CD8-positive, alpha-beta memory T cell (primary cell): Measurements from ENCODE around the gene LCE1E. TPM values are rescaled to one million over a fixed set of nuclear protein-coding genes. Genes with fewer than 3 reads are reported as not detected.

Experiments
- CTCF ChIA-PET: fragments of 350-600 bp; sonication (Branson Sonifier 250); formaldehyde crosslinking; loops from one replicate; lab custom pipeline; 2021; ENCODE audit warnings: antibody characterized with exemption; lab: Charles Lee
- POLR2A ChIA-PET: fragments of 350-600 bp; sonication (Branson Sonifier 250); formaldehyde crosslinking; loops from one replicate; lab custom pipeline; 2021; ENCODE audit warnings: antibody characterized with exemption; lab: Charles Lee
- DNase-seq, 5 donors: peaks; one replicate each; pipeline versions ENCODE4 v3.0.0 to v3.0.0-alpha.2; 2020 to 2022; ENCODE audit warnings: mixed read lengths in 1 of 5
- H3K27ac ChIP-seq: one replicate; pipeline ENCODE4 v1.7.0; 2013; ENCODE audit warnings: low read depth, mild to moderate bottlenecking, low read length, moderate library complexity
- H3K27me3 ChIP-seq: 2 replicates; pipeline ENCODE4 v1.7.0; 2013; ENCODE audit warnings: low read length, mild to moderate bottlenecking; ENCODE audit not compliant: insufficient read depth, poor library complexity, severe bottlenecking
- H3K36me3 ChIP-seq: 2 replicates; pipeline ENCODE4 v1.7.0; 2013; ENCODE audit warnings: mild to moderate bottlenecking, low read length, moderate library complexity; ENCODE audit not compliant: insufficient read depth
- H3K4me1 ChIP-seq: 2 replicates; pipeline ENCODE4 v1.7.0; 2013; ENCODE audit warnings: mild to moderate bottlenecking, low read length, moderate library complexity; ENCODE audit not compliant: insufficient read depth
- H3K4me3 ChIP-seq: 2 replicates; pipeline ENCODE4 v1.7.0; 2013; ENCODE audit warnings: mild to moderate bottlenecking, low read length
- H3K9me3 ChIP-seq: 2 replicates; pipeline ENCODE4 v1.7.0; 2013; ENCODE audit warnings: mild to moderate bottlenecking, low read length
- H3K27ac Mint-ChIP-seq, 8 donors: one replicate each; pipeline ENCODE4 v1.8.0; 2020 to 2021; ENCODE audit warnings: mixed read lengths in 8 of 8, mild to moderate bottlenecking in 6 of 8, inconsistent platforms in 3 of 8, moderate library complexity in 3 of 8
- H3K27me3 Mint-ChIP-seq, 2 donors: one replicate each; pipeline ENCODE4 v1.8.0; 2020 to 2021; ENCODE audit warnings: mixed read lengths in 2 of 2, mild to moderate bottlenecking in 1 of 2, moderate library complexity in 1 of 2
- H3K36me3 Mint-ChIP-seq, 3 donors: one replicate each; pipeline ENCODE4 v1.8.0; 2020 to 2021; ENCODE audit warnings: mixed read lengths in 3 of 3, inconsistent platforms in 1 of 3, mild to moderate bottlenecking in 1 of 3
- H3K4me1 Mint-ChIP-seq, 3 donors: one replicate each; pipeline ENCODE4 v1.8.0; 2020 to 2021; ENCODE audit warnings: mixed read lengths in 3 of 3, inconsistent platforms in 1 of 3, mild to moderate bottlenecking in 1 of 3
- H3K4me3 Mint-ChIP-seq, 7 donors: one replicate each; pipeline ENCODE4 v1.8.0; 2020 to 2021; ENCODE audit warnings: mixed read lengths in 7 of 7, mild to moderate bottlenecking in 6 of 7, moderate library complexity in 4 of 7, inconsistent platforms in 2 of 7
- H3K9me3 Mint-ChIP-seq, 5 donors: one replicate each; pipeline ENCODE4 v1.8.0; 2020 to 2022; ENCODE audit warnings: mixed read lengths in 5 of 5, mild to moderate bottlenecking in 3 of 5, moderate library complexity in 2 of 5, inconsistent platforms in 1 of 5
- polyA plus RNA-seq: library from polyadenylated mRNA; unstranded; fragments of 300-500 nt; fragmentation: Illumina TruSeq; gene quantifications from one replicate; pipeline ENCODE4 v1.2.3, GENCODE V29; 2021
- total RNA-seq, 2 experiments: library from RNA; stranded (reverse); gene quantifications; one replicate each; pipeline ENCODE4 v1.2.3, GENCODE V29; 2021

The LCE1E gene
- total and polyA plus RNA-seq, 3 experiments from 2014 or later: not detected

DNA sequence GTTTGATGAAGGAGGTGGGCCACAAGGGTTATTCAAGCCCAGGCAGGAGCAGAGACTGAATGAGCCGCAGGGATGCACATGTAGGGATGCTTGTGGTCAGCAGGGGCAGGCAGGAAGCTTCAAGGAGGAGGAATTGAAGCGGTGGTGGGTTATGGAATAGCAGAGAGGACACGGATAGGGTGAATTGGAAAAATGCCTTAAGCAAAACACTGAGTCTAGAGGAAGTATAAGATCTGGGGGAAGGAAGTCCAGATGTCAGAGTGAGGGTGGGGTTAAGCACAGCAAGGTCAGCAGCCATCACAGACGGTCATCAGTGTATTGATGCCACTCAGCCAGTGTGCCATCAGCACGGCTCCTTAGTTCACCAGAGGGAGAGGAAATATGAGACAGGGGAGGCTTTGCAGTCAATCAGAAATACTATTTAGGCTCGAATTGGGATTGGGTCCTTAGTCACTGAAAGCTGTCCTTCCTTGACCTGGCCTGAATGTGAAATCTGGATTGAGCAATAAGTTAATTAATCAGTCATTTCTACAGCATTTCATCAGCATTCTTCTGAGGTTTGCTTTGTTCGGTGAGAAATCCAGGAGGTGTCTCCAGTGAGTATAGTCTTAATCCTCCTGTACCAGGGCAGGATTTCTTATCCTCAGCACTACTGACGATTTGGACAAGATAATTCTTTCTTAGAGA is 17.1 kb upstream of the LCE1E start:
- Mint-ChIP-seq H3K4me3 (no peak overlapping the region), H3K27me3 (peaks cover 0 to 15% of the 10 kb centered on the region in 2 donors), H3K27ac (peak overlapping the region in 1 of 8 donors; percentile 51), H3K9me3 (peaks cover 0 to 2% (median 0%) of the 10 kb centered on the region in 5 donors), H3K4me1 (no peaks in the 10 kb centered on the region), H3K36me3 (no peaks in the 10 kb centered on the region)
- H3K4me1 ChIP-seq: no peaks in the 10 kb centered on the region
- no peaks in the 10 kb centered on the region for H3K36me3 ChIP-seq
- no peaks in the 10 kb centered on the region for H3K9me3 ChIP-seq
- no peak overlapping the region for H3K27ac ChIP-seq
- CTCF ChIA-PET: no interaction called here
- H3K4me3 ChIP-seq: no peak overlapping the region
- DNase-seq: no peak
- no peaks in the 10 kb centered on the region for H3K27me3 ChIP-seq
- POLR2A ChIA-PET: no interaction called here

GRCh38 chr1:152770411-152770810 is 15.6 kb upstream of the LCE1E start:
- no peak overlapping the region for H3K4me3 Mint-ChIP-seq
- H3K4me1 Mint-ChIP-seq: no peaks in the 10 kb centered on the region
- peaks cover 6 to 22% of the 10 kb centered on the region in 2 donors for H3K27me3 Mint-ChIP-seq

DNA sequence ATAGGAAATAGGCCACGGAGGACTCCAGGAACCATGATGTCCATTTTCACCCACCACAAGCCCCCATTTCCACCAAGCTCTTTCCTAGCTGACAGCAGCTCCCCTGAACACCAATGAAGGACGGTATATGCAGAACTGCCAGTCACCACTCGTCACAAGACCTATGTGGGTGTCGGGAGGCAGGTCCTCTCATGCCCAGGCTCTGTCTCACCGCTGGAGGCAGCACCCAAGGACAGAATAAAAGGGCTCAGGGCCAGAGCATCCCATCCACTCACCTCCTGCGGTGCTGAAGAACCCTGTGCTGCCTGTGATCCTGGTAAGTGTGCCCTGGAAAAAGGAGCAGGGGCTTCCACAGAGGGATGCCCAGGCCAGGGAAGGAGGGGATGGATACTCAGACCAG is 11.2 kb upstream of the LCE1E start, which contains the start of gene LCE1F:
LCE1F (plus strand) TSS at position 266 of the 400 bp plus-strand sequence. CDS start 1,232 bp downstream, outside the sequence.
- H3K36me3 Mint-ChIP-seq: no peaks in the 10 kb centered on the region
- H3K27me3 Mint-ChIP-seq: peaks cover 11 to 43% of the 10 kb centered on the region in 2 donors

More at GRCh38 chr1:152770411-152770810, 15.6 kb upstream of the LCE1E start:
- no peaks in the 10 kb centered on the region for H3K36me3 ChIP-seq
- no peak overlapping the region for H3K4me3 ChIP-seq
- H3K36me3 Mint-ChIP-seq: no peaks in the 10 kb centered on the region
- DNase-seq: no peak
- POLR2A ChIA-PET: no interaction called here
- no peak overlapping the region for H3K27ac Mint-ChIP-seq
- H3K4me1 ChIP-seq: no peaks in the 10 kb centered on the region
- H3K27ac ChIP-seq: no peak overlapping the region
- peaks cover 0 to 5% (median 0%) of the 10 kb centered on the region in 5 donors for H3K9me3 Mint-ChIP-seq
- no peaks in the 10 kb centered on the region for H3K27me3 ChIP-seq
- no peaks in the 10 kb centered on the region for H3K9me3 ChIP-seq
- CTCF ChIA-PET: no interaction called here

DNA sequence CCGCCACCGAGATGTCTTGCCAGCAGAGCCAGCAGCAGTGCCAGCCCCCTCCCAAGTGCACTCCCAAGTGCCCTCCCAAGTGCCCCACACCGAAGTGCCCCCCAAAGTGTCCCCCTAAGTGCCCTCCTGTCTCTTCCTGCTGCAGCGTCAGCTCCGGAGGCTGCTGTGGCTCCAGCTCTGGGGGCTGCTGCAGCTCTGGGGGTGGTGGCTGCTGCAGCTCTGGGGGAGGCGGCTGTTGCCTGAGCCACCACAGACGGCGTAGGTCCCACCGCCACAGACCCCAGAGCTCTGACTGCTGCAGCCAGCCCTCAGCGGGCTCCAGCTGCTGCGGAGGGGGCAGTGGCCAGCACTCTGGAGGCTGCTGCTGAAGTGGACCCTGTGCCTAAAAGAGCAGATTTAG is 9.7 kb upstream of the LCE1E start:
- Histone ChIP-seq H3K9me3 (no peaks in the 10 kb centered on the region), H3K27ac (no peak overlapping the region), H3K4me3 (no peak overlapping the region), H3K4me1 (no peaks in the 10 kb centered on the region), H3K36me3 (no peaks in the 10 kb centered on the region), H3K27me3 (no peaks in the 10 kb centered on the region)
- no peak for DNase-seq
- Mint-ChIP-seq H3K4me3 (no peak overlapping the region), H3K27ac (no peak overlapping the region), H3K36me3 (no peaks in the 10 kb centered on the region), H3K27me3 (peaks cover 11 to 46% of the 10 kb centered on the region in 2 donors), H3K9me3 (peaks cover 0 to 7% (median 0%) of the 10 kb centered on the region in 5 donors), H3K4me1 (no peaks in the 10 kb centered on the region)
- ChIA-PET POLR2A (no interaction called here), CTCF (no interaction called here)

More for the DNA sequence above, 11.2 kb upstream of the LCE1E start, which contains the start of gene LCE1F:
- no peak within 1 kb of the TSS for H3K27ac ChIP-seq
- Mint-ChIP-seq H3K4me3 (no peak within 1 kb of the TSS), H3K4me1 (no peaks in the 10 kb centered on the region), H3K9me3 (peaks cover 0 to 7% (median 0%) of the 10 kb centered on the region in 5 donors), H3K27ac (no peak within 1 kb of the TSS)
- no peaks in the 10 kb centered on the region for H3K27me3 ChIP-seq
- DNase-seq: no peak
- ChIA-PET CTCF (no interaction called here), POLR2A (no interaction called here)
- no peaks in the 10 kb centered on the region for H3K9me3 ChIP-seq
- H3K4me3 ChIP-seq: no peak within 1 kb of the TSS
- H3K4me1 ChIP-seq: no peaks in the 10 kb centered on the region
- H3K36me3 ChIP-seq: no peaks in the 10 kb centered on the region

- ChIA-PET POLR2A (no interaction called here), CTCF (no interaction called here)
- H3K27me3 Mint-ChIP-seq: peaks cover 14 to 50% of the 10 kb centered on the region in 2 donors
These were observed 8.4 kb upstream of the LCE1E start for GRCh38 chr1:152777510-152778137.

GRCh38 chr1:152783095-152783494 is 3.0 kb upstream of the LCE1E start:
- Histone ChIP-seq H3K36me3 (no peaks in the 10 kb centered on the region), H3K4me3 (no peak overlapping the region), H3K27me3 (peaks cover 5% of the 10 kb centered on the region), H3K4me1 (no peaks in the 10 kb centered on the region), H3K9me3 (no peaks in the 10 kb centered on the region), H3K27ac (no peak overlapping the region)
- CTCF ChIA-PET: no interaction called here
- Mint-ChIP-seq H3K9me3 (no peaks in the 10 kb centered on the region), H3K36me3 (no peaks in the 10 kb centered on the region), H3K27ac (no peak overlapping the region), H3K4me3 (no peak overlapping the region), H3K27me3 (peaks cover 17 to 65% of the 10 kb centered on the region in 2 donors), H3K4me1 (no peaks in the 10 kb centered on the region)
- POLR2A ChIA-PET: no interaction called here
- DNase-seq: no peak

More at GRCh38 chr1:152777510-152778137, 8.4 kb upstream of the LCE1E start:
- peaks cover 0 to 7% (median 0%) of the 10 kb centered on the region in 5 donors for H3K9me3 Mint-ChIP-seq
- Histone ChIP-seq H3K9me3 (no peaks in the 10 kb centered on the region), H3K27ac (no peak overlapping the region), H3K4me3 (no peak overlapping the region), H3K4me1 (no peaks in the 10 kb centered on the region), H3K36me3 (no peaks in the 10 kb centered on the region), H3K27me3 (no peaks in the 10 kb centered on the region)
- H3K27ac Mint-ChIP-seq: no peak overlapping the region
- no peaks in the 10 kb centered on the region for H3K36me3 Mint-ChIP-seq
- DNase-seq: no peak
- H3K4me3 Mint-ChIP-seq: no peak overlapping the region
- H3K4me1 Mint-ChIP-seq: no peaks in the 10 kb centered on the region

GRCh38 chr1:152795686-152796085 is 9.6 kb downstream of the LCE1E start:
- H3K36me3 ChIP-seq: no peaks in the 10 kb centered on the region
- Mint-ChIP-seq H3K27me3 (peaks cover 4 to 11% of the 10 kb centered on the region in 2 donors), H3K27ac (no peak overlapping the region), H3K4me1 (no peaks in the 10 kb centered on the region), H3K4me3 (no peak overlapping the region), H3K9me3 (no peaks in the 10 kb centered on the region), H3K36me3 (no peaks in the 10 kb centered on the region)
- no peaks in the 10 kb centered on the region for H3K4me1 ChIP-seq
- ChIA-PET CTCF (no interaction called here), POLR2A (no interaction called here)
- no peak overlapping the region for H3K4me3 ChIP-seq
- no peaks in the 10 kb centered on the region for H3K9me3 ChIP-seq
- DNase-seq: no peak
- H3K27me3 ChIP-seq: no peaks in the 10 kb centered on the region
- no peak overlapping the region for H3K27ac ChIP-seq

DNA sequence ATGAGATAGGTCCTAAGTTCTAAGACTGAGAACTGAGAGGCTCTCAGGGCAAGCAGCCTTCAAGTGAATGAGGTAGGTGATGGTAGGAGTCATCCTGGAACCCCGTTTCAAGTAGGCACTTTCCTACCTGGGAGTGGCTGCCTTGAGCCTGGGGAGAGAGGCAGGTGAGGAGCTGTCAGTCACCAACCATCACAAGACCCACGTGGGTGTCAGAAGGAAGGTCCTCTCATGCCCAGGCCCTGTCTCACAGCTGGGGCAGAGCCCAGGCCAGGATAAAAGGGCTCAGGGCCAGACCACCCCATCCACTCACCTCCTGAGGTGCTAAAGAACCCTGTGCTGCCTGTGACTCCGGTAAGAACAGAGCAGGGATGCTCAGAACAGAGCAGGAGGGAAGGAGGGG is 10.4 kb downstream of the LCE1E start, which contains the start of gene LCE1D:
LCE1D (plus strand) TSS at position 301 of the 400 bp plus-strand sequence. CDS start 1,074 bp downstream, outside the sequence.
- Histone ChIP-seq H3K4me3 (no peak within 1 kb of the TSS), H3K9me3 (no peaks in the 10 kb centered on the region), H3K36me3 (no peaks in the 10 kb centered on the region), H3K27me3 (no peaks in the 10 kb centered on the region), H3K4me1 (no peaks in the 10 kb centered on the region), H3K27ac (no peak within 1 kb of the TSS)
- H3K27ac Mint-ChIP-seq: peak within 1 kb of the TSS in 1 of 8 donors; percentile 63
- POLR2A ChIA-PET: no interaction called here
- H3K27me3 Mint-ChIP-seq: peaks cover 4 to 12% of the 10 kb centered on the region in 2 donors
- H3K4me1 Mint-ChIP-seq: no peaks in the 10 kb centered on the region
- no peak within 1 kb of the TSS for H3K4me3 Mint-ChIP-seq
- CTCF ChIA-PET: no interaction called here
- H3K9me3 Mint-ChIP-seq: no peaks in the 10 kb centered on the region
- no peaks in the 10 kb centered on the region for H3K36me3 Mint-ChIP-seq
- no peak for DNase-seq
